ENCODE results near the gene PASD1.

- TF ChIP-seq POLR2A (IDR thresholded peaks at IDR 0.05; ENCODE audit: low read length) (no peak), GATA1 (IDR thresholded peaks at IDR 0.05; ENCODE audit: low read depth, low read length) (no peak)
These were observed 138.1 kb downstream of the PASD1 start for GRCh38 chrX:151701531-151701930.
